DND-41 (cell line): Measurements from ENCODE around the gene TAS2R39.

ENCODE experiments used
- EZH2 ChIP-seq: IDR thresholded peaks from 3 replicates; pipeline ENCODE4 v1.6.1; 2012; ENCODE audit warnings: borderline replicate concordance, low read depth, mild to moderate bottlenecking, moderate library complexity, low read length, inconsistent platforms; ENCODE audit not compliant: severe bottlenecking
- TF ChIP-seq, protein P1 (sequence below): IDR thresholded peaks from 2 replicates; pipeline ENCODE4 v1.5.1; 2012; ENCODE audit warnings: borderline replicate concordance, low read length, moderate library complexity, mild to moderate bottlenecking; ENCODE audit not compliant: poor library complexity, severe bottlenecking; ENCODE audit errors: extremely low read depth

DNA sequence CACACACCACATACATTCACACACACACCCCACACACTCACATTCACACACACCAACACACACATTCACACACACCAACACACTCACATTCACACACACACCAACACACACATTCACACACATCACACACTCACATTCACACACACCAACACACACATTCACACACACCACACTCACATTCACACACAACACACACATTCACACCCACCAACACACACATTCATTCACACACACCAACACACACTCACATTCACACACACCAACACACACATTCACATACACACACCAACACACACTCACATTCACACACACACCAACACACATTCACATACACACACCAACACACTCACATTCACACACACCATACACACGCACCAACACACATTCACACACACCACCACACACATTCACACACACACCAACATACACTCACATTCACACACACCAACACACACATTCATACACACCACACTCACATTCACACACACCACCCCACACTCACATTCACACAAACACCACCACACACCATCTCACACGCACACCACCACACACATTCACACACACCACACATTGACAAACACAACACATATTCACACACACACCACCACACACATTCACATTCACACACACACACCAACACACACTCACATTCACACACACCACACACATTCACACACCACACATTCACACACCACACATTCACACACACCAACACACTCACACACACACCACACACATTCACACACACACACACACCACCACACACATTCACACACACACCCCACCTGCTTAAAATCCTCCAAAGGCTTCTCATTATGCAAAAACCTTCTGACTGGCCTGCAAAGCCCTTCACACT lies 47.6 kb downstream of the TAS2R39 start:
- TF ChIP-seq, protein P1, sequence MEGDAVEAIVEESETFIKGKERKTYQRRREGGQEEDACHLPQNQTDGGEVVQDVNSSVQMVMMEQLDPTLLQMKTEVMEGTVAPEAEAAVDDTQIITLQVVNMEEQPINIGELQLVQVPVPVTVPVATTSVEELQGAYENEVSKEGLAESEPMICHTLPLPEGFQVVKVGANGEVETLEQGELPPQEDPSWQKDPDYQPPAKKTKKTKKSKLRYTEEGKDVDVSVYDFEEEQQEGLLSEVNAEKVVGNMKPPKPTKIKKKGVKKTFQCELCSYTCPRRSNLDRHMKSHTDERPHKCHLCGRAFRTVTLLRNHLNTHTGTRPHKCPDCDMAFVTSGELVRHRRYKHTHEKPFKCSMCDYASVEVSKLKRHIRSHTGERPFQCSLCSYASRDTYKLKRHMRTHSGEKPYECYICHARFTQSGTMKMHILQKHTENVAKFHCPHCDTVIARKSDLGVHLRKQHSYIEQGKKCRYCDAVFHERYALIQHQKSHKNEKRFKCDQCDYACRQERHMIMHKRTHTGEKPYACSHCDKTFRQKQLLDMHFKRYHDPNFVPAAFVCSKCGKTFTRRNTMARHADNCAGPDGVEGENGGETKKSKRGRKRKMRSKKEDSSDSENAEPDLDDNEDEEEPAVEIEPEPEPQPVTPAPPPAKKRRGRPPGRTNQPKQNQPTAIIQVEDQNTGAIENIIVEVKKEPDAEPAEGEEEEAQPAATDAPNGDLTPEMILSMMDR: no peak
- TF ChIP-seq EZH2: no peak
